GM18861 (cell line): Measurements from ENCODE around the gene DNAJC3.
"Not testable (repeated sequence)": the region's sequence is repeated elsewhere in the genome, so short reads cannot be mapped to it uniquely, and the experiment has no call there.

Source experiments
- ATAC-seq: cut with Tn5 transposase; IDR thresholded peaks from one replicate; pipeline ENCODE4 v1.9.1; 2021; ENCODE audit not compliant: unreplicated experiment

The DNAJC3 gene

GRCh38 chr13:95676762-95677563 lies at the start of gene DNAJC3:
TSS of gene DNAJC3 (plus strand) at chr13:95677139. CDS start at chr13:95677256, 117 bp downstream.
- ATAC-seq: peak; percentile 95

DNA sequence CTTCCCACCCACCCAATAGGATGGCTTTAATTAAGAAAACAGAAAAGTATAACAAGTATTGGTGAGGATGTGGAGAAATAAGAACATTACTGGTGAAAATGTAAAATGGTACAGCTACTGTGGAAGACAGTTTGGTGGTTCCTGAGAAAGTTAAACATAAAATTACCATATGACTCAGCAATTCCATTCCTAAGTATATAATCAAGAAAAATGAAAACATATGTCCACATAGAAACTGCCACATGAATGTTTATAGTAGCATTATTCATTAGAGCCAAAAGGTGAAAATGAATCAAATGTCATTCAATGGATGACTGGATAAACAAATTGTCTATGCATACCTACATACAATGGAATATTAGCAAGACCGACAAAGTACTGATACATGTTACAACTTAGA lies 49.3 kb upstream of the DNAJC3 start:
- ATAC-seq: no peak

- no peak for ATAC-seq
Measured at GRCh38 chr13:95628488-95628887, 48.5 kb upstream of the DNAJC3 start.

- ATAC-seq: no peak
Measured at GRCh38 chr13:95629071-95629470, 47.9 kb upstream of the DNAJC3 start.

DNA sequence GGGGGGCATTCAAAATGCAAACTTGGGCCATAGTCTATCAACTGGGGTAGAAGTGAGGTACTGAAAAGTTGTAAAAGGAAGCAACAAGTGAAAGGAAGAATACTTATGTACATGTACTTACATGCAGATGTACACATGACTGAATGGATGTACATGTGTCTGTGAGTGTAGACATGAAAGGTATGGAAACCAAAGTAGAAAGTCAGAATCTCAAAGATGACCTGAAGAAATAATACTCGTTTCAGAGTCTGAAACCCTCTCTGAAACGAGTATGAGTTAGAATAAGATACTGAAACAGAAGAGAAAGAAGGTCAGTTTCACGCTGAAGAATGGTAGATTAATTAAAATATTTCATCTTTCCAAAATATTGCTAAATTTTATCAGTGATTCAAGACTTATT lies 46.3 kb upstream of the DNAJC3 start:
- ATAC-seq: no peak

- no peak for ATAC-seq
Measured at GRCh38 chr13:95636853-95637252, 40.1 kb upstream of the DNAJC3 start.

DNA sequence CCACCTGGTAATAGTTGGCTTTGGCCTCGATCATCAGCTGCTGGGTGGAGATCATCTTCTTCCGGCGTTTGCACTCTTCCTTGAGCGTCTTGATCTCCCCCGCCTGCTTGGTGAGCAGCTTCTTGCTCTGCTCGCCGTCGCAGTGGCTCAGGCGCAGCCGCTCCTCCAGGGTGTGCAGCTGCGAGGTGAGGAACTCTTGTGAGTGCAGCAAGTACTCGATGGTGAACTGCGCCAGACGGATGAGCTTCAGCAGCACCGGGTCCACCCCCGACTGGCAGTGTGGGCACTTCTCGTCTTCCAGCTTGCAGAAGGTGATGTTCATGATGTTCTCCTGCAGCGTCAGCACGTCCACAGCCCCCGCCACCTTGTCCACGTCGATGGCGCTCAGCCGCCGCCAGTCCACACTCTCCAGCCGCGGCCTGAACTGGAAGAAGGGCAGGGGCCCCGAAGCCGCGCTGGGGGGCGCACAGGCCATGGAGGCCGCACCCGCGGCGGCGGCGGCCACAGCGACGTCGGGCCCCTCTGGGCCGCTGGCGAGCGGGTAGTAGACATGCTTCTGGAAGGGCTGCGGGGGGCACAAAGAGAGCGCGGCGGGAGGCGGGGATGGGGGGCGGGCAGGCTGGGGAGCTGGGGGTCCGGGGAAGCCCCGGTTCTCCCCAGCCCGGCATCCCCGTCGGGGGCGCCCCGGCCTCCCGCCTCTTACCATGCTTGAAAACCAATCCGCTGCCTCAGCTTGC lies 35.5 kb upstream of the DNAJC3 start:
- ATAC-seq: no peak

DNA sequence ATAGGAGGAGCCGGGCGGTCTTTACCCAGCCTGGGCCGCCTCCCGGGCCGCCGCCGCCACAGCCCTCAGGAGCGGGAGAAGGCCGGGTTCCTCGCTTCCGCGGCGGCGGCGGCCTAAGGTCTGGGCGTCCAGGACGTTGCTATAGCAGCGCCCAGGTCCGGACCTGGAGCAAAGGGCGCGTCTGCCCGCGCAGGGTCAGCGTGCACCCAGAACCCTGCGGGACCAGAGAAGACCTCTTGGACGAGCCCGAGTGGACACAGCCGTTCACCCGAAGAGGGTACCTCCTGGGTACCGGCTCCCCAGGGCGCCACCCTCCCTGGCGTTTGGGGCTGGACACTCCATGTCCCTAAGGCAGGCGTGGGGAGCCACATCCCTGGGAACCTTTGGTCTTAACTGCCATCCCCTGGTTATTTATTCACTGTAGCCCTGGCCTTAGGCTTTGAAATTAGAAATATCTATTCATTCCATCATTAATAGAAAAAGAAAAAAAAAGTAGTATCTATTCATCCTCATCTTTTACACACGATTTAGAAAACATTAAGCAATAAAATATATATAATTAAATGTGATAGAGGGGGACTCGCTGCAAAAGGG lies 34.8 kb upstream of the DNAJC3 start:
- no peak for ATAC-seq

DNA sequence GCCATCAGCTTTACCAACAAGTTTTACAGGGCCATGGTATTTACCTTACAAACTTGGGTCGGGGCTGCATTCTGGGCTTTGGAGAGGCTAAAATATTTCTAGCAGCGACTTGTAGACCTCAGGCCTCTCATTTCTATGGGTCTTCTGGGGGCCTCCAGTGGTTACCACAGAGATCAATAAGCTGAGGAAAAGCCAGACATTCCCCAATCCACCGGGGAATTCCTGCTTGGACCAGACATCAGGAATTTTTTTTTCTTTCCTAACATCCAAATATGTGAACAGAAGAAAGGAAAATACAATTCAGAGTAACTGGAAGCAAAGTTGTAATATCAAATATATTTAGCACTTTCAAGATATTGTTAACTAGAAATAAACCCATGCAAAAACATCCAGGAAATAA lies 33.9 kb upstream of the DNAJC3 start:
- ATAC-seq: no peak

DNA sequence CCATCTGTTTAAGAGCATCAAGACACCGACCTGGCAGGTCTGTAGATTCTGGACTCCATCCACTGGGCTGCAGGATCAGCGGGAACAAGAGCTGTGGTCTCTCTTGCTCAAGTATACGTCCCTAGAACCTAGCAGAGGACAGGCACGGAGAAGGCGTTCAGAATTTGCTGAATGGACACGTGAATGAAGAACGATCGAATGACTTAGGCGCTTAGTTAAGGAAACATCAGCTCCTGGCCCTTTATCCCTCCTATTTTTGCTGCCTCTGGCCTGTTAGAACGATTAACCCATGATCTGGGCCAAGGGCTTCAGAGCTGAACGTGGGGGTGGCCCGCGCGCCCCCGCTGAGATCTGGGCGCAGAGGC lies 33.4 kb upstream of the DNAJC3 start:
- no peak for ATAC-seq

- no peak for ATAC-seq
Measured at GRCh38 chr13:95643936-95644598, 32.9 kb upstream of the DNAJC3 start.

DNA sequence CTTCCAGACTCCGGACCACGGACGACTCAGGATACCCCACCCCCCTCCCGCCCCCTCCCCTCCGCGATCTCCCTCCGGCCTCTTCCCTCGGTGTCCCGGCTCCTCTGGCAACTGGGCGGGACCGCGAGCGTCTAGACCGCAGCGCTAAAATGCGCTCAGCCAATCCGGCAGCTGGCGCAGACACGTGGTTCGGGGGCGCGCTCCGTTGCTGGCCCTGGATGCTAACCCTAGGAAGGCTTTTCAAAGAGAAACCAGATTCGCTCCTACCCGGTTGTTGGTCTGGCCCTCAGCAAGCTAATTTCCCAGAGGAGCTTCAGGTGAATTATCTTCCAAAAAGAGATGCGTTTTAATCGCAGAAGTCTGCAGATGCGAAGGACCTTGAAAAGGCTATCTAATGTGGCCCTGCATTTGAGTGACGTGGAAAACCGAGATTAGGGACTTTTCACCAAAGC lies 32.3 kb upstream of the DNAJC3 start, which contains the start of gene DZIP1:
DZIP1 (minus strand) TSS at position 106 of the 452 bp plus-strand sequence. CDS start 2,677 bp downstream, outside the sequence.
- ATAC-seq: no peak

- ATAC-seq: no peak
Measured at GRCh38 chr13:95647321-95647720, 29.6 kb upstream of the DNAJC3 start.

DNA sequence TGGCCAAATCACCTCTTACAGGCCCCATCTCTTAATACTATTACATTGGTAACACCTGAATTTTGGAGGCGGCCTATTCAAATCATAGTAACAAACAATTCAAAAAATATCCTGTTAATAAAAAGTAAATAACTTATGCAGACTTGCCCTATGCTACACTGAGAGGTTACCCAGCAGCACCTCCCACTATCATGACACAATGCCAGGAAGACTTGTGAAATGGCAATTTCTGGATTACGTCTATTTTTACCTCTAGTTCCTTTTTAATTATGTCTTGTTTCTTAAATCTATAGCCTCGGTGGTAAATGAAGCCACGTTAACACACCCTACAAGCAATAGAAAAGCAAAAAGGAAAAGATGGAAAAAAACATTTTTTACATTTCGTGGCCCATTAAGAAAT lies 26.2 kb upstream of the DNAJC3 start:
- ATAC-seq: no peak

DNA sequence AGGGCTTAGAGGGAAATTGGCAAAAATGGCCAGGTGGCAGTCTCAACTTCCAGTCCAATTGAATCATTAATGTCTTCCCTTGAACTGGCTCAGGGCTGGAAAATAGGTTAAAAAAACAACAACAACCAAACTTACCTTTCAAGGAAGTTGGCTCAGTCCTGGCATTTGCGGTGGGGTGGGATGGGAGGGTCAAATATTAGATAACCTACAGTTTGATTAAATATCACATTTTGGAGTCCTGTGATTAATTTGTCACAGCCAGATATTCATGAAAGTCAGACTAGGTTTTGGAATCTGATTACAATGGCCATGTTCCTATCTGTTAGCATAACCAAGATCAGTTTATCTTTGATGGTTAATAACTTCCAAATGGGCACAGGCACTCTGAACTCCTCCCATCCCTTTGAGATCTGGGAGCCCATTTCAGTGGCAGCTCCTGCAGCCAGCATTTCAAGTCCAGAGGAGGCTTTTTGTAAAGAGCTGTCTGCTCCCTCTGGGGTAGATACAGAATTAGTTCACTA lies 24.6 kb upstream of the DNAJC3 start:
- ATAC-seq: no peak

- no peak for ATAC-seq
Measured at GRCh38 chr13:95652821-95653220, 24.1 kb upstream of the DNAJC3 start.

DNA sequence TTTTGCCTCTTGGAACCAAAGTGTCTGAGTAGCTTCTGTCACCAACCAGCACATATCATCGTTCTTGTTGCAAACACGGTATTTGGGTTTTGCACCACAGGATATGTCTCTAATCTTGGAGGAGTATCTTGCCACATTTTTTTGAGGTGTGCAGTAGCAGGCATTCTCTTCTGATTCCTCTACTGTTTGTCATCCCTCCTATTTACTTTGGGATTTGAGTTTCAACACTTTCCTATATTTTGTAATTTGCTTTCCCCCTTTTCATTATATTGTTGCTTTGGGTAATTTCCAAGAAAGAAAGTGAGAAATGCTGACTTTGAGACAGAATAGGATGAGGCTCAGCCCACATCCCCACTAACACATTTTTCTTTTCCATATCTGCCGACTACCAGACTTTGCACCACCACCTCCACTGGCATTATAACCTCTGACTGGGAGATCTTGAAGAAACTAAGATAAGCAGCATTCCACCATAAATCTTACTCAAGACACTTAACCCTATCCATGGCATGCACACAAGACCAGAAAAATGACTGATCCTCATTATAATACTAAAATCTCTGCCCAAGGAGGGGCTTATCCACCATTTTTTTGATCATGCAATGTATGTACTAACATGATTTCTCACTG lies 20.4 kb upstream of the DNAJC3 start:
- no peak for ATAC-seq

DNA sequence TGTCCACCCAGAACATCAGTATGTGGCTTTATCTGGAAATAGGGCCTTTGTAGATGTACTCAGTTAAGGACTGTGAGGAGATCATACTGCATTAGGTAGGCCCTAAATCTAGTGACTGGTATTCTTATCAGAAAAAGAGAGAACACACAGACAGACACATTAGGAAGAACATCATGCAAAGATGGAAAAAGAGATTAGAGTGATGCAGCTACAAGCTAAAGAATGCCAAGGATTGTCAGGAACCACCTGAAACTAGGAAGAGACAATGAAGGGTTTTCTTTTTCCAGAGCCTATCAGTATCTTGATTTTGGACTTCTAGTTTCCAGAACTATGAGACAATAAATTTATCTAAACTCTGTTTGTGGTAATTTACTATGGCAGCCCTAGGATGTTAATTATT lies 17.4 kb upstream of the DNAJC3 start:
- no peak for ATAC-seq

DNA sequence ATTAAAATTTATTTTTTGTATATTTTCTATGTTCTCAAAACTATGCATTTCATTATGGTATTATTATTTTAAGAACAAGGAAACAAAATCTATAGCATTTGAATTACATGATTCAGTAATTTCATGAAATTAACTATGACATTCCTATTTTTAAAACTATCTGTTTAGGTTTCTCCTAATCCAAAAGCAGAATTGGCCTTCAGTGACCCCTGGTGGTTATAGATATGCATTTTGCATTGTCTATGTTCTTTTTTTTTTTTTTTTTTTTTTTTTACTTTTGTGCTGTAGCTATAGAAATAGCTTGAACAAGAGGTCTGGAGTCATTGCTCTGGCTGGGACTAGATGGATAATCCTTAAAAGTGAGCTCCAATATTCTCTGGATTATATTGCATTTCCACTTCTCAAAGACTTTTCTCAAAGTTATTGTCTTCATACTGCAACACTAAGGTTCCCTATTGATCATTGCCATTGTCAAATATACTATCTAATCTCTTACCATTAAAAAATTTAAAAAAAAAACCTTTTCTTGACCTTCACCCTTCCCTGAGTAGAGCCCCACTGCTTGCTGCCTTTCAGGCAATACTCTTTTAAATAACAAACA lies 15.9 kb upstream of the DNAJC3 start:
- no peak for ATAC-seq

DNA sequence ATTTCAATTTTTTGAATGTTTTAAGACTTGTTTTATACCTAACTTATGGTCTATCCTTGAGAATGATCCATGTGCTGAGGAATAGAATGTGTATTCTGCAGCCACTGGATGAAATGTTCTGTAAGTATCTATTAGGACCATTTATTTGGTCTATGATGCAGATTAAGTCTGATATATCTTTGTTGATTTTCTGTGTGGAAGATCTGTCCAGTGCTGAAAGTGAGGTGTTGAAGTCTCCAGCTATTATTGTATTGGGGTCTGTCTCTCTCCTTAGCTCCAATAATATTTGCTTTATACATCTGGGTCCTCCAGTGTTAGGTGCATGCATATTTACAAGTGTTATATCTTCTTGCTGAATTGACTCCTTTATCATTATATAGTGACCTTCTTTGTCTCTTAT lies 9.7 kb upstream of the DNAJC3 start:
- ATAC-seq: not testable (repeated sequence)
